ENCODE data around the gene HELZ2.

HELZ2 gene

DNA sequence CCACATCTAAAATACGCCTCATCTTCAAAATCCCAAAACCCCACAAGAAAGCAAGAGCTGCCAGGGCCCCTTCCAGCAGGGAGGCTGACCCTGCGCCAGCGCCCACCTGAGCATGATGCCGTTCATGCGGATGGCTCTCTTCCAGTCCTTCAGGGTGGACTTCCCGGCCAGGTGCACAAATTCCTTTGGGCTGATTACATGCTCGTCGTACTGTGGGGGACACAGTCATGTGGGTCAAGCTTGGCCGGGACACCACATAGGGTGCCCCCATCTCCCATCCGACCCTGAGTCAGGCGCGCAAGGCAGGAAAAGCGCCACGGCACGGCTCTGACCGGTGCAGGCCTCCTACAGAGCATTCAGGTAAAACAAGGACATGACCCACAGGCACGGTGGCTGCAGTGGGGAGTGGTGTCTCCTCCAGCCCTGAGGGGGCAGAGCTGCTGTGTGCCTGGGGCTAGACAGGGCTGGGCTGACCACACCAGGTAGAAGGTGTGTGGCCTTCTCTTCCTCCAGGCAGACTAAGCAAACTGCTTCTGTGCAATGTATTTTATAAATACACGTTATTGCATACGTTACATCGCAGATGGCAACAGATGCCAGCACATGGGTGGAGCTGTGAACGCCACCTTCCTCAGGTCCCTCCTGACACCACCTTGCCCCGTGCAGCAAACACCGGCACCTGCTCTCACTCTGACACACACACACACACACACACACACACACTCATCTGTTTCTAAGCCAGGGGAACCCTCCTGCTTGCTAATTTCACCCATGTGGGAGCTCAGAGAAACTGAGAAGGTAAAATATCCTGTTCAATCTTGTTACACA lies 23.8 kb upstream of the HELZ2 start:
- no peaks in the 10 kb centered on the region for H3K4me1 ChIP-seq (ENCODE audit: control insufficient read depth in 2 of 2, insufficient read depth in 2 of 2, low read length in 2 of 2)
- H3K4me3 ChIP-seq (ENCODE audit: low read length in 2 of 2), result no peak overlapping the region
- no peak overlapping the region for H3K9ac ChIP-seq (ENCODE audit: low read depth in 1 of 2, low read length in 2 of 2)
- H3K9me3 ChIP-seq (ENCODE audit: control insufficient read depth in 2 of 2, low read length in 2 of 2), result no peaks in the 10 kb centered on the region
- peaks cover 31 to 55% of the 10 kb centered on the region in 2 donors for H3K36me3 ChIP-seq (ENCODE audit: control insufficient read depth in 2 of 2, insufficient read depth in 2 of 2, low read length in 2 of 2)
- H3K27ac ChIP-seq (ENCODE audit: low read depth in 2 of 2, low read length in 2 of 2), result no peak overlapping the region
- H3K27me3 ChIP-seq (ENCODE audit: control insufficient read depth in 2 of 2, insufficient read depth in 2 of 2, low read length in 2 of 2), result no peaks in the 10 kb centered on the region

DNA sequence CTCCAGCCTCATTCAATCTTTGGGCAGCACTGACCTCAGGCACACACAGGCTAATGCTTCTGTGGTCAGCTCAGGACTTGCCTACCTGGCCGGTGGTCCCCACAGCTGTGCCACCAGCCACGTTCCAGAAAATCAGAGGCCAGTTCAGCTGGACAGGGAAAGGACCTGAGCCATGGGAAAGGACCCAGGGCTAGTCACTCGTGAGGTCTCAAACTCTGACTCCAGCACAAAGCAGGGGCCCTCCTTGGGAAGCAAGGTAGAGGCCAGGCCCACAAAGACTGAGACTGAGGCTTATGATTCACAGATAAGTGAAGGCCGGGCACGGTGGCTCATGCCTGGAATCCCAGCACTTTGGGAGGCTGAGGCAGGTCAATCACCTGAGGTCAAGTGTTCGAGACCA lies 22.4 kb upstream of the HELZ2 start:
- Histone ChIP-seq H3K36me3 (ENCODE audit: control insufficient read depth in 2 of 2, insufficient read depth in 2 of 2, low read length in 2 of 2) (peaks cover 29 to 57% of the 10 kb centered on the region in 2 donors), H3K9ac (ENCODE audit: low read depth in 1 of 2, low read length in 2 of 2) (no peak overlapping the region), H3K4me3 (ENCODE audit: low read length in 2 of 2) (no peak overlapping the region), H3K27ac (ENCODE audit: low read depth in 2 of 2, low read length in 2 of 2) (no peak overlapping the region), H3K9me3 (ENCODE audit: control insufficient read depth in 2 of 2, low read length in 2 of 2) (no peaks in the 10 kb centered on the region), H3K4me1 (ENCODE audit: control insufficient read depth in 2 of 2, insufficient read depth in 2 of 2, low read length in 2 of 2) (no peaks in the 10 kb centered on the region), H3K27me3 (ENCODE audit: control insufficient read depth in 2 of 2, insufficient read depth in 2 of 2, low read length in 2 of 2) (no peaks in the 10 kb centered on the region)

DNA sequence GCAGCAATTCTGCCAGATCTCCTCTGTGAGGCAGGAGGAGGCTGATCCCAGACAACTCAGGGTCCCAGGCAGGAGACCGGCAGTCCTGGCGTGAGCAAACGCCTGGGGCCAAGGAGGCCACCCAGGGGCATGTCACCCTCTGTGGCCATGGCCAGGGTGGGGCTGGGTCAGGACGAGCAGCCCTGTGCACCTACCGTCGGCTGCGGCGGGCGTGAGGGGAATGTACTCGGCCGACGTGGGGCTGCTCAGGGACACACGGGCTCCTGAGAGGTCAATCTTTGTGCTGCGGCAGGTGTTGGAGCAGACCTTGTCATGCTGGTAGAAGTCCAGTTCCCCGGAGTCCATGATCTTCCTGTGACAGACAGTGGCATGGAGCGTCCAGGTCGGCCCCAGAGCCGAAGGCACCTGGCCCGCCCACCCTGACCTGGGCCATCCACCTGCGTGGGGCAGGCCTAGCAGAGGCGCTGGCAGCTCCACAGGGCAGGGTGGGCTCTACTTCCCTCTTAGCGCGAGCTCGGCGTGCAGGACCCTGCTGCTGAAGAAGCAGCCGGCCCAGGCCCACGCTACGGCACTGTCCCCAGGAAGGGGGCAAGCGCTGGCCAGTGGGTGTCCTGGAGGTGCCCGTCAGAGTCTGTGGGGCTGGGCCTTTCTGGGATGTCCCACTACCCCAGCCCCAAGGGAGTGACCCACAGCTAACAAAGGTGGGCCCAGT lies 21.5 kb upstream of the HELZ2 start:
- no peak overlapping the region for H3K9ac ChIP-seq (ENCODE audit: low read depth in 1 of 2, low read length in 2 of 2)
- no peak overlapping the region for H3K4me3 ChIP-seq (ENCODE audit: low read length in 2 of 2)
- H3K27me3 ChIP-seq (ENCODE audit: control insufficient read depth in 2 of 2, insufficient read depth in 2 of 2, low read length in 2 of 2), result no peaks in the 10 kb centered on the region
- no peaks in the 10 kb centered on the region for H3K4me1 ChIP-seq (ENCODE audit: control insufficient read depth in 2 of 2, insufficient read depth in 2 of 2, low read length in 2 of 2)
- H3K9me3 ChIP-seq (ENCODE audit: control insufficient read depth in 2 of 2, low read length in 2 of 2), result no peaks in the 10 kb centered on the region
- peaks cover 31 to 55% of the 10 kb centered on the region in 2 donors for H3K36me3 ChIP-seq (ENCODE audit: control insufficient read depth in 2 of 2, insufficient read depth in 2 of 2, low read length in 2 of 2)
- H3K27ac ChIP-seq (ENCODE audit: low read depth in 2 of 2, low read length in 2 of 2), result no peak overlapping the region

DNA sequence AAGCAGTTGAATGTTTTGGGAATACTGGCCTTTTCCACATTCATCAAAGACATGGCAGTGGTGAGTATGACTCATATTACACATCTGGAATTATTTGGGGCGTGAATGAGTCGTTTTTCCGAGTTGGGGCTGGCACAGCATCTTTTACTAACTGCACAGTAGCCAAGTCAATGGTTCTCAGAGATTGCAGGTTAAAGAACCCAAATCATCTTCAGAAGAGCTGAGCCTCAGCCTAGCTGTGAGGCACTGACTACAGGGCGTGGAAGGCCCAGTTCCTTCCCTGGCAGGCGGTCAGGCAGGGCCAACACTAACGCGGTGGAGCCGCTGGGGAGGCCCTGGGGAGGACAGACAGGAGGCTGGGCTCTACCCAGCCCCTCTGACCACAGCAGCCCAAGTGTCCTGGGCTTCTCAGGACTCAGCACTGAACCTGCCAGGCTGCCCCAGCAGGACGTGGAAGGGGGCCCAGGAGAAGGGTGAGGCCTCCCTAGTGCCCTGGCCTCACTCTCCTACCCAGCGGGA lies 20.1 kb upstream of the HELZ2 start:
- H3K36me3 ChIP-seq (ENCODE audit: control insufficient read depth in 2 of 2, insufficient read depth in 2 of 2, low read length in 2 of 2), result peaks cover 37 to 56% of the 10 kb centered on the region in 2 donors
- no peak overlapping the region for H3K27ac ChIP-seq (ENCODE audit: low read depth in 2 of 2, low read length in 2 of 2)

DNA sequence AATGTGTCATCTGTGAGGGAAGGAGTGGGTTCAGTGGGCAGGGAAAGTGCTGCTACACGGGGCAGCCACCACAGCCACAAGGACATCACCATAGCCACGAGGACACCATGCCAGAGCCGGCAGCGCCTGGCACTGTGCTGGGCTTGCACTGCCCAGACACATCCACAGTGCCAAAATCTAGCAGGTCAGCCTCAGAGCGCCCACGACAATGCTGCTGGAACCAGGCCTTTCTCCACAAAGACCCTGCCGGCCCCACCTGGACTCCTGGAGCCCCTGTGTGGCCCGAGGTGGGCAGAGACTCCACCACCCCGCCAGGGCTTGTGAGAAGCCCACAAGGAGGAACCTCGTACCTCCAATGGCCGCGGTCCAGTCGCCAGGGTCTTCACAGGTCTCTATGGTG lies 18.6 kb upstream of the HELZ2 start:
- Histone ChIP-seq H3K27ac (ENCODE audit: low read depth in 2 of 2, low read length in 2 of 2) (no peak overlapping the region), H3K4me3 (ENCODE audit: low read length in 2 of 2) (no peak overlapping the region), H3K4me1 (ENCODE audit: control insufficient read depth in 2 of 2, insufficient read depth in 2 of 2, low read length in 2 of 2) (no peaks in the 10 kb centered on the region), H3K9ac (ENCODE audit: low read depth in 1 of 2, low read length in 2 of 2) (no peak overlapping the region), H3K9me3 (ENCODE audit: control insufficient read depth in 2 of 2, low read length in 2 of 2) (no peaks in the 10 kb centered on the region), H3K36me3 (ENCODE audit: control insufficient read depth in 2 of 2, insufficient read depth in 2 of 2, low read length in 2 of 2) (peaks cover 25 to 53% of the 10 kb centered on the region in 2 donors), H3K27me3 (ENCODE audit: control insufficient read depth in 2 of 2, insufficient read depth in 2 of 2, low read length in 2 of 2) (no peaks in the 10 kb centered on the region)

More for the DNA sequence above, 20.1 kb upstream of the HELZ2 start:
- Histone ChIP-seq H3K27me3 (ENCODE audit: control insufficient read depth in 2 of 2, insufficient read depth in 2 of 2, low read length in 2 of 2) (no peaks in the 10 kb centered on the region), H3K4me3 (ENCODE audit: low read length in 2 of 2) (no peak overlapping the region), H3K4me1 (ENCODE audit: control insufficient read depth in 2 of 2, insufficient read depth in 2 of 2, low read length in 2 of 2) (no peaks in the 10 kb centered on the region), H3K9me3 (ENCODE audit: control insufficient read depth in 2 of 2, low read length in 2 of 2) (no peaks in the 10 kb centered on the region), H3K9ac (ENCODE audit: low read depth in 1 of 2, low read length in 2 of 2) (no peak overlapping the region)

DNA sequence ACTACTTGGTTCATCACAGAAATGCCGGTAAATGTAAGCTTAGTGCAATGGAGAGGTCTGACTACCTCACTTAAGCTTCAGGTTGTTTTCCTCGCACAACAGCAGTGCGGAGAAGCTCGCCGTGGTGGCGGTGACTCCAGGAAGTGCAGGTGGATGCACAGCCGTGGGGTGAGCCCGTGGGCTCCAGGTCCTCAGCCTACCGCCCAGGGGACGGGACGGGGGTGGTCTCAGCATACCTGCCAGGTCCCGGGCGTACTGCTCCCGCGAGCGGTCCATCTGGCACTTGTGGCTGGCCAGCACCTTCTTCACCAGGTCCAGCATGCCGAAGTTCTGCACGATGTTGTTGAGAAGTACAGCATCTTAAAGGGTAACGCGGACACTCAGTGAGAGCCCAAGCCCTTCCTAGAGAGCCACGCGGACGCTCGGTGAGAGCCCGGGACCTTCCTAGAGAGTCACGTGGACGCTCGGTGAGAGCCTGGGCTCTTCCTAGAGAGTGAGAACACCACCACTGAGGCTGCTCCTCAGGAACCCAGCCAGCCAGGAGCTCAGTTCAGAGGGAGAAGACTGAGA lies 17.8 kb upstream of the HELZ2 start:
- Histone ChIP-seq H3K36me3 (ENCODE audit: control insufficient read depth in 2 of 2, insufficient read depth in 2 of 2, low read length in 2 of 2) (peaks cover 25 to 47% of the 10 kb centered on the region in 2 donors), H3K9me3 (ENCODE audit: control insufficient read depth in 2 of 2, low read length in 2 of 2) (no peaks in the 10 kb centered on the region), H3K27ac (ENCODE audit: low read depth in 2 of 2, low read length in 2 of 2) (no peak overlapping the region), H3K27me3 (ENCODE audit: control insufficient read depth in 2 of 2, insufficient read depth in 2 of 2, low read length in 2 of 2) (no peaks in the 10 kb centered on the region), H3K4me3 (ENCODE audit: low read length in 2 of 2) (no peak overlapping the region), H3K4me1 (ENCODE audit: control insufficient read depth in 2 of 2, insufficient read depth in 2 of 2, low read length in 2 of 2) (no peaks in the 10 kb centered on the region), H3K9ac (ENCODE audit: low read depth in 1 of 2, low read length in 2 of 2) (no peak overlapping the region)

DNA sequence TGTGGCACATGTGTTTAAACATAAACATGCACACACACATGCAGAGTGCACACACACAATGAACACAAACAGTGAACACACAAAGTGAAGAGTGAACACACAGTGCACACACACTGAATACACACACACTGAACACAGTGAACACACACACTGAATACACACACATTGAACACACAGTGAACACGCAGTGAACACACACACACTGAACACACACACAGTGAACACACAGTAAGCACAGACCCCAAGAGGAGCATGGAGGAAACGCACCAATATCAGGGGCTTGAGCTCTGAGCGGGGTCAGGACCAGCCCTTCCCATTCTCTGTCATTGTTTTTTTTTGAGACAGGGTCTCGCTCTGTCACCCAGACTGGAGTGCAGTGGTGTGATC lies 17.1 kb upstream of the HELZ2 start:
- no peaks in the 10 kb centered on the region for H3K4me1 ChIP-seq (ENCODE audit: control insufficient read depth in 2 of 2, insufficient read depth in 2 of 2, low read length in 2 of 2)
- no peaks in the 10 kb centered on the region for H3K27me3 ChIP-seq (ENCODE audit: control insufficient read depth in 2 of 2, insufficient read depth in 2 of 2, low read length in 2 of 2)
- H3K27ac ChIP-seq (ENCODE audit: low read depth in 2 of 2, low read length in 2 of 2), result no peak overlapping the region
- H3K9me3 ChIP-seq (ENCODE audit: control insufficient read depth in 2 of 2, low read length in 2 of 2), result no peaks in the 10 kb centered on the region
- no peak overlapping the region for H3K4me3 ChIP-seq (ENCODE audit: low read length in 2 of 2)
- no peak overlapping the region for H3K9ac ChIP-seq (ENCODE audit: low read depth in 1 of 2, low read length in 2 of 2)
- peaks cover 25 to 45% of the 10 kb centered on the region in 2 donors for H3K36me3 ChIP-seq (ENCODE audit: control insufficient read depth in 2 of 2, insufficient read depth in 2 of 2, low read length in 2 of 2)

DNA sequence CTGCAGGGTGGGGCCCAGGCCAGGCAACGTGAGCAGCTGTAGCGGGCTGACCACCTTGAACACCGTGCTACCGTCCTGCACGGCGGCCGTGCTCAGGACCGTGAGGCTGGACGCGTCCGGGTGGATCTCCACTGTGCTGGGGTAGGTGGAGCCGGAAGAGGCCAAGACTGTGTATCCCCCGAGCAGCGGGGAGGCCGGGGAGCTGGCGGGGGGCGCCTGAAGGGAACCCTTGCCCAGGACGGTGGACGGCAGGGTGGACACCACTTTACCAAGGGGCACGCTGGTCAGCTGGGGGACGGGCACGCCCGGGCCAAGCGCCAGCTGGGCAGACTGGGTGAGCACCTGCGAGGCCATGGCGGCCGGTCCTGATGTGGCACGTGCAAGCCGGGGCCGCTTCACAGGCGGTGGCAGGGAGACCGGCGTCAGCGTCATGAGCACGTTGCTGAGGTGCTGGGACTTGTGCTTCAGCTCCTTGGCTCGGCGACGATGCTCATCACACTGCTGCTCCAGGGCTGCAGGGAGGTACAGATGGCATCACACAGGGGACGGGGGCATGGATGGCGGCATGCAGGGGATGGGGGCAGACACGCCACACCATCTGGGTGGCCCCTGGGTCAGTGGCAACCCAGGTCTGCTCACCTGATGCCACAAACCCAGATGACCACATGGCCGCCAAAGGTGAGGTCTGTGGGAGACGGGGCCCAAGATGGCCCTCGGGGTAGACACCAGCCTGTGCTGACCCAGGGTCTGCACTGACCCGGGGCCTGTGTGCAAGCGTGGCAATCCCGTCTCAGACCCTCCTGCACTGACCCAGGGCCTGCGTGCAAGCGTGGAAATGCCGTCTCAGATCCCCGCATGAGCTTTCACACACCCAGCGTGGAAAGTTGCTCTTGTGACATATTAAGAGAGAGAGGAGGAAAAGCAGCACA lies 16.4 kb upstream of the HELZ2 start:
- Histone ChIP-seq H3K36me3 (ENCODE audit: control insufficient read depth in 2 of 2, insufficient read depth in 2 of 2, low read length in 2 of 2) (peaks cover 25 to 40% of the 10 kb centered on the region in 2 donors), H3K27ac (ENCODE audit: low read depth in 2 of 2, low read length in 2 of 2) (no peak overlapping the region), H3K4me3 (ENCODE audit: low read length in 2 of 2) (no peak overlapping the region), H3K27me3 (ENCODE audit: control insufficient read depth in 2 of 2, insufficient read depth in 2 of 2, low read length in 2 of 2) (no peaks in the 10 kb centered on the region), H3K9ac (ENCODE audit: low read depth in 1 of 2, low read length in 2 of 2) (no peak overlapping the region), H3K4me1 (ENCODE audit: control insufficient read depth in 2 of 2, insufficient read depth in 2 of 2, low read length in 2 of 2) (no peaks in the 10 kb centered on the region), H3K9me3 (ENCODE audit: control insufficient read depth in 2 of 2, low read length in 2 of 2) (no peaks in the 10 kb centered on the region)

DNA sequence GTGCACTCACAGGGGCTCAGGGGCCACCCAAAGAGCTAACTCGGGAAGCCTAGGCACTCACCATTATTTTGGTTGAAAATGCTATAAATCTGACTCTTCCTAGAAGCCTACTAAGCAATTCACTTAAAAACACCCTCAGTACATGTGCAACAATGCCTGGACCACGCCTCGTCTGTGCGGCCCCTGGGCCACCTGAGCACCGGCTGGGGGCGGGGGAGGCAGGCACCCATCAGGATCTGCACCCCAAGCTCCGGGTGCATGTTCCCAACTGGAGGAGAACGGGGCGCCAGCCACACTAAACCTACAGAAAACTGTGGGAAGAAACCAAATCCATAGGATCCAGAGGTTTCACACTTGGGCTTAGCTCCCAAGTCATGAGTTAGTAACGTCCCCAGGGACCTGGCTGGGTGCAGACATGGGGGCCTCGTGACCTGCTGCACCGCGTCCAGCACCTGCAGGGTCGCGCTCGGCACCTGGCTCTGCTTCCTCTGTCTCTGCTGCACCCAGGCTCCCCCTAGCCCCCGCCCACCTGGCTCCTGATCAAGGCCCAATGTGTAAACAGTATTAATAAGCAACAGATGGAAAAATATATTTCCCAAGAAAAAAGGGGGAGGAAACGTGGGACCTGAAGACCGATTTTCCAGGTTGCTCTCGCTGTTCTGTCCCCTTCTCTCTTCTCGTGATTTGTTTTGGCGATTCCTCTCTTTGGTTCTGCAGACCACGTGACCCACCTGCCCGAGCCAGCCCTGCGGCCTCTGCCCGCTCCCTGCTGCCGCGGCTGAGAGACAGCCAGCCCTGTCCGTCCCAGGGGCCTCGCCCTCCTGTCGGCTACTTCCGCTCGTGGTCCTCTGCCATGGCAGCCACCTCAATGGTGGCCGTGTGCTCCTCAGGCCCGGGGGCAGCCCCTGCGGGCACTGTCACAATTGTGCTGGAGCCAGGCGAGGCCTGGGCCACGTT lies 15.5 kb upstream of the HELZ2 start:
- Histone ChIP-seq H3K27ac (ENCODE audit: low read depth in 2 of 2, low read length in 2 of 2) (no peak overlapping the region), H3K36me3 (ENCODE audit: control insufficient read depth in 2 of 2, insufficient read depth in 2 of 2, low read length in 2 of 2) (peaks cover 25 to 37% of the 10 kb centered on the region in 2 donors), H3K9ac (ENCODE audit: low read depth in 1 of 2, low read length in 2 of 2) (no peak overlapping the region), H3K4me3 (ENCODE audit: low read length in 2 of 2) (no peak overlapping the region), H3K4me1 (ENCODE audit: control insufficient read depth in 2 of 2, insufficient read depth in 2 of 2, low read length in 2 of 2) (no peaks in the 10 kb centered on the region), H3K9me3 (ENCODE audit: control insufficient read depth in 2 of 2, low read length in 2 of 2) (no peaks in the 10 kb centered on the region), H3K27me3 (ENCODE audit: control insufficient read depth in 2 of 2, insufficient read depth in 2 of 2, low read length in 2 of 2) (no peaks in the 10 kb centered on the region)
